ENCODE data around the gene KCNJ5. TPM values are rescaled to one million over a fixed set of nuclear protein-coding genes. Genes with fewer than 3 reads are reported as not detected.

The KCNJ5 gene
- total RNA-seq, 4 donors from 2014 or later: 0.47 to 1.9 TPM; not detected in 2

DNA sequence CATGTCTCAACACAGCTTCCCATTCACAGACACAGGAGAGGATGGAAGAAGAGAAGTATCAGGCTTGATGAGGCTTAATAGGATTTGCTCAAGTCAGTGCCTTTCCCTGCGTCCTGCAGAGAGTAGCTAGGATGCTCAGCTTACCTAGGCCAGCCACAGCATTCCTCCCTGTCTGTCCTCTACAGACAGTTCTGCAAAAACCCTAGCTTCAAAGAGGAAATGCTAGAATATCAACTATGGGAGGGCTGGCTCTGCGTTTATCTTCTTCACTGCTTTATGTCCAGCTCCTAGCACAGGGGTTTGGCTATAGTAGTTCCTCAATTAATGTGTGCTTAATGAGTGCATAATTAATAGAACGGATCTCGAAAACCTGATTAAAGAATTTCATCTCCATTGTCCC, 16.4 kb downstream of the KCNJ5 start:
- intact Hi-C loops (cut with DNase I): no loop called here
- Histone ChIP-seq H3K9me3 (no peaks in the 10 kb centered on the region), H3K4me1 (peaks cover 7 to 69% (median 26%) of the 10 kb centered on the region in 3 donors), H3K36me3 (no peaks in the 10 kb centered on the region), H3K4me3 (no peak overlapping the region), H3K27me3 (peaks cover 0 to 6% (median 0%) of the 10 kb centered on the region in 4 donors), H3K27ac (peak overlapping the region in 1 of 4 donors; percentile 60)
- 75 to 91% methylated on average over 4 of the region's 4 CpGs for WGBS, 2 donors
- TF ChIP-seq, protein P1, sequence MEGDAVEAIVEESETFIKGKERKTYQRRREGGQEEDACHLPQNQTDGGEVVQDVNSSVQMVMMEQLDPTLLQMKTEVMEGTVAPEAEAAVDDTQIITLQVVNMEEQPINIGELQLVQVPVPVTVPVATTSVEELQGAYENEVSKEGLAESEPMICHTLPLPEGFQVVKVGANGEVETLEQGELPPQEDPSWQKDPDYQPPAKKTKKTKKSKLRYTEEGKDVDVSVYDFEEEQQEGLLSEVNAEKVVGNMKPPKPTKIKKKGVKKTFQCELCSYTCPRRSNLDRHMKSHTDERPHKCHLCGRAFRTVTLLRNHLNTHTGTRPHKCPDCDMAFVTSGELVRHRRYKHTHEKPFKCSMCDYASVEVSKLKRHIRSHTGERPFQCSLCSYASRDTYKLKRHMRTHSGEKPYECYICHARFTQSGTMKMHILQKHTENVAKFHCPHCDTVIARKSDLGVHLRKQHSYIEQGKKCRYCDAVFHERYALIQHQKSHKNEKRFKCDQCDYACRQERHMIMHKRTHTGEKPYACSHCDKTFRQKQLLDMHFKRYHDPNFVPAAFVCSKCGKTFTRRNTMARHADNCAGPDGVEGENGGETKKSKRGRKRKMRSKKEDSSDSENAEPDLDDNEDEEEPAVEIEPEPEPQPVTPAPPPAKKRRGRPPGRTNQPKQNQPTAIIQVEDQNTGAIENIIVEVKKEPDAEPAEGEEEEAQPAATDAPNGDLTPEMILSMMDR (IDR thresholded peaks at IDR 0.05): no peak
- TF ChIP-seq POLR2A (IDR thresholded peaks at IDR 0.05): no peak
- no peak for DNase-seq

DNA sequence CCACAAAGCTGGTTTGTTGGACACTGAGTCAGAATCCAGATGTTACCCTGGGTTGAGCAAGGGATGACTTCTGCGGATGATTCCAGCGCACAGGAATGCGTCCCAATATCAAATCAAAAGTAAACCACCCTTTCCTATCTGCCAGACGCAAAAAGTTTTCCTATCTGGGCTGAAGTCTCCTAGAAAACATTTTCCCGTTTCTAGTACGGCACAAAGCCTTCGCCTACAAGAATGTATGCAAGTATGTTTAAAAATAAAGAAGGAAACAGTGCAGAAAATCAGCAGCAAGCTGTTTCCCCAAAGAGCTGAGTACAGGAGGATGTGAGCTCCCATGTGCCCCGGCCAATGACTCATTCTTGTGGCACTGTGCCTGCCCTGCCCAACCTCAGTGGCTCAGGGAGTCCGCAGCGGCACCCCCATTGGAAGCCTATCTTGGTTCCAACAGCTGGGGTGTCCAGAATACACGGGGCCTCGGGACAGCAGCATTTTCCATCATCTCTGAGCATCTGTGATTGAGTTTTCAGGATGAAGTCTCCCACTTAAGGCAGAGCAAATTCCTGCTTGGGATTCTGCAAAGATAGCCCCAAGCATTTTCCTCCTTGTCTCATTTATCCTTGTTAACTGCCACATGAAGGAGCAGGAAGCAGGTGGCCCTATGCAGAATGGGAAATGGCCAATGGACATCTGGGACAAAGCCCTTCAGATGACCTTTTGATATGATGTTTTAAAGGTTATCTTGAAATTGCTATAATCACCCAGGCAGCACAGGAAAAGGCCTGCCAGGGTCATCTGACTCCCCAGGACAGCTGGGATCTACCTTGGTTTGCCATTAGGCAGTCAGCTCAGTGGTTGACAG, 17.5 kb downstream of the KCNJ5 start:
- WGBS, 2 donors: 2 to 14% methylated on average over 8 to 12 of the region's 12 CpGs
- H3K36me3 ChIP-seq: no peaks in the 10 kb centered on the region

DNA sequence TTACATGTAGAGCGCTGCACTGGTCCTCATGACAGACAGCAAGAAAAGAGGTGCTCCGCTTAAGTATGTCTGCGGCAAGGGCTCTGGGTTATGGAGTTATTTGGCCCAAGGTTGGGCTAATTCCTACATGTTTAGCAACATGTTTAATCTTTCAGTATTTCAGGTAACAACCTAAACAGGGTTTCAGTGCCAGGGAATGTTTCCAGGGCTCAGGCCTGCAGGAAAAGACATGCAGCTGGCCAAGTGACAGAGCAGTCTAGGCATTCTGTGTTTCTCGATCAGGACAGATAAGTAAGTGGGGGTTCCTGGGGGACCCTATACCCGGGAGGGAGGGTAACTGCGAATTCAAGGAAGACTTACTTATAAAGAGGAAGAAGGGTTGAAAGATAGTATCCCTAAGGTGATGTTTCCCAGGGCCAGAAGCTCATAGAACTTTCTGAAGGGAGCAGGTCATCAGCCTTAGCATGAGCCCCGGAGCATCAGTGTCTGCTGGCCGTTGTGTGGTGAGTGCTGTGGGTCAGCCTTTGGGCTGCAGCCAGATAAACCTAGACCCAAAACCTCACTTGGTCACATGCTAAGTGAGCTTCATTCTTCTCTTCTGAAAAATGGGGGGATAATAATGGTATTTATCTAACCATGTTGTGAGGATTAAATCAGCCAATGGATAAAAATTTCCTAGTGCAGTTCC, 18.4 kb downstream of the KCNJ5 start:
- TF ChIP-seq POLR2A (IDR thresholded peaks at IDR 0.05): no peak
- TF ChIP-seq, protein P1 (IDR thresholded peaks at IDR 0.05): no peak
- 37 to 40% methylated on average over 8 of the region's 8 CpGs for WGBS, 2 donors
- no peaks in the 10 kb centered on the region for H3K9me3 ChIP-seq
- intact Hi-C loops (cut with DNase I): no loop called here
- no peak for DNase-seq
- peaks cover 0 to 6% (median 0%) of the 10 kb centered on the region in 4 donors for H3K27me3 ChIP-seq
- H3K27ac ChIP-seq: peak overlapping the region in 3 of 4 donors; percentile 15 to 60 (median 36)
- peaks cover 15 to 73% (median 24%) of the 10 kb centered on the region in 3 donors for H3K4me1 ChIP-seq
- no peak overlapping the region for H3K4me3 ChIP-seq
- H3K36me3 ChIP-seq: no peaks in the 10 kb centered on the region

More for the DNA sequence above, 17.5 kb downstream of the KCNJ5 start:
- H3K27me3 ChIP-seq: peaks cover 0 to 6% (median 0%) of the 10 kb centered on the region in 4 donors
- H3K27ac ChIP-seq: peak overlapping the region; percentile 15 to 60 (median 28)
- peaks cover 8 to 71% (median 26%) of the 10 kb centered on the region in 3 donors for H3K4me1 ChIP-seq
- intact Hi-C loops (cut with DNase I): no loop called here
- H3K9me3 ChIP-seq: no peaks in the 10 kb centered on the region
- DNase-seq: no peak
- peak overlapping the region in 1 of 4 donors; percentile 28 for H3K4me3 ChIP-seq
- TF ChIP-seq POLR2A (IDR thresholded peaks at IDR 0.05): no peak
- TF ChIP-seq, protein P1 (IDR thresholded peaks at IDR 0.05): no peak

DNA sequence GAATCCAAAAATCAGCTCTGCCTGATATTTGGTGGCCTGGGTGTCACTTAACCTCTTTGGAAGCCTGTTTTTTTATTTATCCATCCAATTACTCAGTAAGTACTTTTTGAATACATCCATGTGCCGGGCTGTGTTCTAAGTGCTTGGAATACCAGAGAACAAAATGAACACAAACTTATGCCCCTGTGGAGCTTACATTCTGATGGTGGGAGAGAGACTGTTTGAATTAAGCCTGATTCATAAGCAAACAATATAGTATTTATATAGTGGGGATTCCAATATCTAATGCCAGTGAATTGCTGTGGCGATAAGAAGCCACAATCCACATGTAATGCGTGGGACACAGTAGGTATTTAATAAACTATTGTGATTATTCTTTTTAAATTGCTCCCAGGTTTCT, 19.4 kb downstream of the KCNJ5 start:
- DNase-seq: no peak
- Histone ChIP-seq H3K4me1 (peaks cover 9 to 72% (median 30%) of the 10 kb centered on the region in 3 donors), H3K9me3 (no peaks in the 10 kb centered on the region), H3K27ac (no peak overlapping the region), H3K27me3 (no peaks in the 10 kb centered on the region), H3K4me3 (no peak overlapping the region), H3K36me3 (no peaks in the 10 kb centered on the region)
- 79 to 85% methylated on average over 3 of the region's 3 CpGs for WGBS, 2 donors
- intact Hi-C loops (cut with DNase I): no loop called here
- TF ChIP-seq POLR2A (IDR thresholded peaks at IDR 0.05): no peak
- TF ChIP-seq, protein P1 (IDR thresholded peaks at IDR 0.05): no peak

DNA sequence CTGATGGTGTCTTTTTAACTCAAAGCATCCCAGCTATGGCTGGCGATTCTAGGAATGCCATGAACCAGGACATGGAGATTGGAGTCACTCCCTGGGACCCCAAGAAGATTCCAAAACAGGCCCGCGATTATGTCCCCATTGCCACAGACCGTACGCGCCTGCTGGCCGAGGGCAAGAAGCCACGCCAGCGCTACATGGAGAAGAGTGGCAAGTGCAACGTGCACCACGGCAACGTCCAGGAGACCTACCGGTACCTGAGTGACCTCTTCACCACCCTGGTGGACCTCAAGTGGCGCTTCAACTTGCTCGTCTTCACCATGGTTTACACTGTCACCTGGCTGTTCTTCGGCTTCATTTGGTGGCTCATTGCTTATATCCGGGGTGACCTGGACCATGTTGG, 20.1 kb downstream of the KCNJ5 start:
- intact Hi-C loops (cut with DNase I): no loop called here
- peaks cover 8 to 66% (median 27%) of the 10 kb centered on the region in 3 donors for H3K4me1 ChIP-seq
- DNase-seq: no peak
- H3K27me3 ChIP-seq: no peaks in the 10 kb centered on the region
- no peaks in the 10 kb centered on the region for H3K9me3 ChIP-seq
- H3K27ac ChIP-seq: no peak overlapping the region
- TF ChIP-seq POLR2A (IDR thresholded peaks at IDR 0.05): no peak
- TF ChIP-seq, protein P1 (IDR thresholded peaks at IDR 0.05): no peak
- H3K36me3 ChIP-seq: no peaks in the 10 kb centered on the region
- 95 to 96% methylated on average over 8 to 9 of the region's 17 CpGs for WGBS, 2 donors
- H3K4me3 ChIP-seq: no peak overlapping the region
